ENCODE results near the gene ZNF683. TPM values are rescaled to one million over a fixed set of nuclear protein-coding genes. Genes with fewer than 3 reads are reported as not detected.
"Not testable (repeated sequence)": the region's sequence is repeated elsewhere in the genome, so short reads cannot be mapped to it uniquely, and the experiment has no call there.

Gene ZNF683
- total RNA-seq, 1 donor from 2014 or later: not detected

DNA sequence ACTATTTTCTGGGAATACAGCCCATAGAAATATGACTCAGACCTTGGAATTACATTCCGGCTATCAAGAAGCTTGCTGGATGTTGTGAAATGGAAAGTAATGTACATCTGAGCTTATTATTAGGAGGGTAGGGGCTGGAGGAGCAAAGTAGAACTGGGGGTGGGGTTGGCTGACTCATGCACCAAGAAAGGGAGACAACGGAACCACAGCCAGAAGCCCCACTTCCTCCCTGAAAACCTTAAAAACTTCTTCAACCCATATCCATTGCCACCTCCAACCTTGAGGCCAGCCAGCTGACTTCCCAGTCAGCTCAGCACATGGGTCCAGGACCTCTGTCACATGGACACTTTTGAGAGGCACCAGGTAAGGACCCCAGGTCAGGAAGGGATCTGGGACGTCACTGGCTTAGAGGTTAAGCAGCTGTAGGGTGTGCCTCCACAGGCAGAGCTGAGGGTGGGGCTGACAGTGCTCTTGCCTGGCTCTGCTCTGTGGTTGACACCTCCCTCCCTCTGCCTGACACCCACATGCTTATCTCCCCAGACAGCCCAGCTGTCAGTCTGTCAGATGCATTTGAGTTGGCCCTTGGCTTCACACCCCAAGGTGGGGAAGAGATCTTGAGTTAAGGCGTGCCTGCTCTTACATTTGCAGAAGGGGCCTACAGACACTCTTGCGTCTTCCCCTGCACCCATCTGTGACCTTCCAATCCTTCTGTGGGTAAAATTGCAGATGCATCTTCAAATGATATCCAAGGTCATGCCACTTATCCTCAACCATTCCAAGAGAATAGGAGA lies 5.7 kb upstream of the ZNF683 start:
- no peaks in the 10 kb centered on the region for H3K27me3 ChIP-seq (ENCODE audit: control insufficient read depth, insufficient read depth, low read length)
- H3K36me3 ChIP-seq (ENCODE audit: control insufficient read depth, insufficient read depth, low read length): no peaks in the 10 kb centered on the region
- DNase-seq (ENCODE audit: low read depth): peak; percentile 77
- TF ChIP-seq, protein P1, sequence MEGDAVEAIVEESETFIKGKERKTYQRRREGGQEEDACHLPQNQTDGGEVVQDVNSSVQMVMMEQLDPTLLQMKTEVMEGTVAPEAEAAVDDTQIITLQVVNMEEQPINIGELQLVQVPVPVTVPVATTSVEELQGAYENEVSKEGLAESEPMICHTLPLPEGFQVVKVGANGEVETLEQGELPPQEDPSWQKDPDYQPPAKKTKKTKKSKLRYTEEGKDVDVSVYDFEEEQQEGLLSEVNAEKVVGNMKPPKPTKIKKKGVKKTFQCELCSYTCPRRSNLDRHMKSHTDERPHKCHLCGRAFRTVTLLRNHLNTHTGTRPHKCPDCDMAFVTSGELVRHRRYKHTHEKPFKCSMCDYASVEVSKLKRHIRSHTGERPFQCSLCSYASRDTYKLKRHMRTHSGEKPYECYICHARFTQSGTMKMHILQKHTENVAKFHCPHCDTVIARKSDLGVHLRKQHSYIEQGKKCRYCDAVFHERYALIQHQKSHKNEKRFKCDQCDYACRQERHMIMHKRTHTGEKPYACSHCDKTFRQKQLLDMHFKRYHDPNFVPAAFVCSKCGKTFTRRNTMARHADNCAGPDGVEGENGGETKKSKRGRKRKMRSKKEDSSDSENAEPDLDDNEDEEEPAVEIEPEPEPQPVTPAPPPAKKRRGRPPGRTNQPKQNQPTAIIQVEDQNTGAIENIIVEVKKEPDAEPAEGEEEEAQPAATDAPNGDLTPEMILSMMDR (IDR thresholded peaks at IDR 0.05; ENCODE audit: insufficient read depth, low read length, poor library complexity, severe bottlenecking): no peak
- no peak overlapping the region for H3K4me3 ChIP-seq (ENCODE audit: low read depth, low read length)

DNA sequence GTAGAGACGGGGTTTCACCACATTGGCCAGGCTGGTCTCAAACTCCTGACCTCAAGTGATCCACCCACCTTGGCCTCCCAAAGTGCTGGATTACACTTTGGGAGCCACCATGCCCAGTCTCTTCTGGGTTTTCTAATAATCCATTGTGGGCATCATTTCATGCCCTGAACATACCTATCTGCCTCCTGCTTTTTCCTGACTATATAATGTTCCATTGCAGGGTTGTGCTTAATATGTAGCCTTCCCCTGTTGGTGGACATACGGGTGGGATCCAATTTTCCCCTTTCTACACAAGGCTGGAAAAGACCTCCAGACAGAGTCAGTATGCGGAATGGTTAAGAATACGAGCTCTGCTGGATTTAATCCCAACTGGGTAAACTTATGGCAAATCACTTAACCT lies 3.5 kb upstream of the ZNF683 start:
- TF ChIP-seq, protein P1 (IDR thresholded peaks at IDR 0.05; ENCODE audit: insufficient read depth, low read length, poor library complexity, severe bottlenecking): no peak
- H3K27me3 ChIP-seq (ENCODE audit: control insufficient read depth, insufficient read depth, low read length): no peaks in the 10 kb centered on the region
- no peaks in the 10 kb centered on the region for H3K36me3 ChIP-seq (ENCODE audit: control insufficient read depth, insufficient read depth, low read length)

DNA sequence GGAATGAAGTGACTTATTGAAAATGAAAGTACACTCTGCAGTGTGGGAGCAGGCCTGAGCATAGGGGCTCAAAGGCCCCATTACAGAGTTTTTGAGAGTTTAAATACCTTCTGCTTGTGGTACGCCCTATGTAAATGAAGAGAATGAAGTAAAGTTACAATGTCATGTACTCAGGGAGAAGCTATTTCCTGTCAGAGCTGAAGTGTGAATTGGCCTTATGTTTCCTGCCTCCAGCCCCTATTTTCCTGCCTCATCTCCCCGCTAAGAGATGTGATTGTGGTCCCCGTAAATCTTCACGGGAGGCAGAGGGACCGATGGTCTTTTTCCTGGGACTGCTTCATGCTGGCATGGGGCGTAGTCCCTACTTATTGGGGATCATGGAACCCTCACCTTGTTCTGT lies 2.5 kb upstream of the ZNF683 start:
- TF ChIP-seq, protein P1 (IDR thresholded peaks at IDR 0.05; ENCODE audit: insufficient read depth, low read length, poor library complexity, severe bottlenecking): no peak
- Histone ChIP-seq H3K36me3 (ENCODE audit: control insufficient read depth, insufficient read depth, low read length) (no peaks in the 10 kb centered on the region), H3K4me3 (ENCODE audit: low read depth, low read length) (no peak overlapping the region), H3K27me3 (ENCODE audit: control insufficient read depth, insufficient read depth, low read length) (no peaks in the 10 kb centered on the region)
- DNase-seq (ENCODE audit: low read depth): no peak

More for the DNA sequence above, 3.5 kb upstream of the ZNF683 start:
- DNase-seq (ENCODE audit: low read depth): no peak
- no peak overlapping the region for H3K4me3 ChIP-seq (ENCODE audit: low read depth, low read length)

DNA sequence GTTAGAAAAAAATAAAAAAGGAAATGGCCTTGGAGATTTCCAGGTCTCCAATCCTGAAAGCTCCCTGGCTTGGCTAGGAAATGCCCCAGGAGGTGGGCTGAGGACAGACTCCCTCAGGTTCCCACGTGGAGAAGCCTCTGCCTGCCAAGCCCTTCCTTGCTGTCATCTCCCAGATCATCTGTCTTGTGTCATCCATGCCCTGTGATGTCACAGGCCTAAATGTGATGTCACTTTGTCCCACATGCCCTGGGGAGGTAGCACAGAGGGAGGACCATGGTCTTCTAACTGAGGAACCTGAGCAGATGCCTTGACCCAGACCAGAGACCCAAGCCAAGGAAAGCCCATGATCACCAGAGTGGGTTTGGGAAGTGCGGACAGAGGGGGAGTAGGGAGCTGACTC lies 1.8 kb upstream of the ZNF683 start:
- not testable (repeated sequence) for DNase-seq (ENCODE audit: low read depth); H3K36me3 ChIP-seq (ENCODE audit: control insufficient read depth, insufficient read depth, low read length); H3K4me3 ChIP-seq (ENCODE audit: low read depth, low read length); H3K27me3 ChIP-seq (ENCODE audit: control insufficient read depth, insufficient read depth, low read length)

DNA sequence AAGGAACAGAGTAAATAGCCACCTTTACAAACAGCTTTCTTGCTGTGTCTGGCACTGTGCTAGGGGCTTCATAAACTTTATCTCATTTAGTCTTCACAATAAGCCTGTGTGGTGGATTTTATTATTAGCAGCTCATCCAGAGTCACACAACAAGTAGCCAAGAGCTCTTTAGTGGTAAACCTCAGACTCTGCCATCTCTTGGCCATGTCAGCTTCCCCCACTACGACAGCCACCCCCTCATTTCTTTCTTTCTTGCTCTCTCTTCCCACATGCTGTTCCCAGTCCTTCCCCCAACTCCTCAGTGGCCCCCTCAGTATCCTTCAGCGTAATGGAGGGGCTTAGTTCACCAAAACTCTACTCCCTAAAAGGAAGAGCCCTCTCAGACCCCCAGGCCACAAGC lies 1.2 kb upstream of the ZNF683 start:
- Histone ChIP-seq H3K36me3 (ENCODE audit: control insufficient read depth, insufficient read depth, low read length) (no peaks in the 10 kb centered on the region), H3K27me3 (ENCODE audit: control insufficient read depth, insufficient read depth, low read length) (no peaks in the 10 kb centered on the region), H3K4me3 (ENCODE audit: low read depth, low read length) (no peak overlapping the region)
- TF ChIP-seq, protein P1 (IDR thresholded peaks at IDR 0.05; ENCODE audit: insufficient read depth, low read length, poor library complexity, severe bottlenecking): no peak
- DNase-seq (ENCODE audit: low read depth): no peak

DNA sequence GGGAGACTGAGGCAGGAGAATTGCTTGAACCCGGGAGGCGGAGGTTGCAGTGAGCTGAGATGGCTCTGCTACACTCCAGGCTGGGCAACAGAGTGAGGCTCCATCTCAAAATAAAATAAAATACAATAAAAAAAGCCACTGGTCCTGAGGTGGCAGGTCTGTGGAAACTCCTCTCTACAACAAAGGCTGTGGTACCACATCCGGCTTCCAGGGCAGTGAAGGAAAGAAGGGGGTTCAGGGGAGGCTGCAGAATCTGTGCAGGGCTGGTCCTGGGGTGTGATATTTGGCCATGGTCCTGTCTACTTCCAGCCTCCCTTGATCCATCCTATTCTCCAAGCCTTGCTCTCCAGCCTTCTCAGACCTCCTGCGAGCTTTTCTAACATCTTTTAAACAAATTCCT lies 731 bp upstream of the ZNF683 start:
- TF ChIP-seq, protein P1 (IDR thresholded peaks at IDR 0.05; ENCODE audit: insufficient read depth, low read length, poor library complexity, severe bottlenecking): no peak
- DNase-seq (ENCODE audit: low read depth): no peak

More for the DNA sequence above, 731 bp upstream of the ZNF683 start:
- no peak overlapping the region for H3K4me3 ChIP-seq (ENCODE audit: low read depth, low read length)
- H3K36me3 ChIP-seq (ENCODE audit: control insufficient read depth, insufficient read depth, low read length): no peaks in the 10 kb centered on the region
- H3K27me3 ChIP-seq (ENCODE audit: control insufficient read depth, insufficient read depth, low read length): no peaks in the 10 kb centered on the region

All from kidney epithelial cell (primary cell).